ENCODE measurements around the gene PDXK. TPM values are rescaled to one million over a fixed set of nuclear protein-coding genes. Genes with fewer than 3 reads are reported as not detected.
A peak's percentile ranks its signal among the peaks of the same experiment; 100 is the strongest.

PDXK gene
- total RNA-seq, 1 donor, result 21.0 TPM

GRCh38 chr21:43800566-43800965 is 81.6 kb downstream of the PDXK start:
- no peak for DNase-seq (ENCODE audit: low read depth in 2 of 3, low spot score in 2 of 3)

- DNase-seq (ENCODE audit: low read depth in 2 of 3, low spot score in 2 of 3), result no peak
These were observed 82.3 kb downstream of the PDXK start for GRCh38 chr21:43801006-43801783.

GRCh38 chr21:43802713-43803313 is 83.9 kb downstream of the PDXK start:
- no peak for DNase-seq (ENCODE audit: low read depth in 2 of 3, low spot score in 2 of 3)

GRCh38 chr21:43803558-43804300 is 84.8 kb downstream of the PDXK start:
- no peak for DNase-seq (ENCODE audit: low read depth in 2 of 3, low spot score in 2 of 3)

GRCh38 chr21:43805275-43805800 is 86.4 kb downstream of the PDXK start:
- DNase-seq (ENCODE audit: low read depth in 2 of 3, low spot score in 2 of 3), result peak in 2 of 3 donors; percentile 62 to 84

GRCh38 chr21:43806017-43806710 is 87.2 kb downstream of the PDXK start:
- no peak for DNase-seq (ENCODE audit: low read depth in 2 of 3, low spot score in 2 of 3)

- DNase-seq (ENCODE audit: low read depth in 2 of 3, low spot score in 2 of 3), result no peak
These were observed 89.4 kb downstream of the PDXK start for GRCh38 chr21:43808367-43808766.

GRCh38 chr21:43808832-43809251 is 89.9 kb downstream of the PDXK start:
- no peak for DNase-seq (ENCODE audit: low read depth in 2 of 3, low spot score in 2 of 3)

- DNase-seq (ENCODE audit: low read depth in 2 of 3, low spot score in 2 of 3), result no peak
These were observed 90.4 kb downstream of the PDXK start for GRCh38 chr21:43809346-43809799.

- DNase-seq (ENCODE audit: low read depth in 2 of 3, low spot score in 2 of 3), result no peak
These were observed 91.0 kb downstream of the PDXK start for GRCh38 chr21:43809853-43810504.

GRCh38 chr21:43810505-43811261 is 91.8 kb downstream of the PDXK start:
- DNase-seq (ENCODE audit: low read depth in 2 of 3, low spot score in 2 of 3), result peak; percentile 64 to 87 (median 76)

GRCh38 chr21:43811262-43812105 is 92.6 kb downstream of the PDXK start:
- DNase-seq (ENCODE audit: low read depth in 2 of 3, low spot score in 2 of 3), result no peak

Small RNA genes within 50 kb of the gene (small RNA-seq; reads per million reads assigned to genes)
- gene AP001052.1, result not detected

Other genes starting within 250 kb of the PDXK start
- under 0.01 TPM for gene HSF2BP, start 59.6 kb upstream of the PDXK start, total RNA-seq
- 17.8 TPM for gene RRP1B, start 59.6 kb upstream of the PDXK start, total RNA-seq
- 7.3 TPM for gene CSTB, start 57.2 kb downstream of the PDXK start, total RNA-seq
- gene RRP1, start 70.4 kb downstream of the PDXK start, total RNA-seq, result 16.2 TPM
- 26.4 TPM for gene AGPAT3, start 146.1 kb downstream of the PDXK start, total RNA-seq

All from hematopoietic multipotent progenitor cell (in vitro differentiated cells).